Measurements from ENCODE around the gene XIRP2. TPM values are rescaled to one million over a fixed set of nuclear protein-coding genes. Genes with fewer than 3 reads are reported as not detected.

The XIRP2 gene
- total and polyA plus RNA-seq, 2 of the 8 experiments (the other 6 are each of a cell fraction or from before 2014, with no cell fraction given), result 0.11 TPM; not detected in 1

DNA sequence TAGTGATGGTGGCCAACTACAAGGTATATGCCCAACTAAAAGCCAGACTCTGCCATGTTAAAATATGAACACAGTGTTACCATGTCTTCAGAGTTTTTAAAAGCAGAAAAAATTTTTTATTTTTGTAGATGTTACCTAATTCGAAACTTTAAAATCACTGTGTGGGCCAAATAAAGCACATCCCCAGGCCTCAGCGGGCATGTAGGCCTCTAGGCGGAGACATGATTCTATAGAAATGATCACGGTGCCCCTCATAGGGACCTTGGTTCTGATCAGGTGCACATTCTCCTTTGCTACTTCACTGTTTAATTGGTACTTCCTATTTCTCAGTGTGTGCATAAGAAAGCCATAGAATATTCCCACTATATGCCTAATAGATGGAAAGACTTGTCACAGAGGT, 349.2 kb downstream of the XIRP2 start:
- H3K23me2 ChIP-seq (ENCODE audit: low read depth, low read length), result no peaks in the 10 kb centered on the region
- CTCF ChIA-PET (ENCODE audit: partially characterized antibody), result no interaction called here
- H3K79me2 ChIP-seq (ENCODE audit: control insufficient read depth in 1 of 2, insufficient read depth in 2 of 2, low read length in 2 of 2), result no peaks in the 10 kb centered on the region
- no peak overlapping the region for H3K4me2 ChIP-seq (ENCODE audit: insufficient read depth in 1 of 2, low read depth in 2 of 2, low read length in 2 of 2)
- H3K14ac ChIP-seq (ENCODE audit: insufficient read length), result no peak overlapping the region
- no peak overlapping the region for H3K4me3 ChIP-seq (ENCODE audit: extremely low read depth in 1 of 4, insufficient read depth in 2 of 4, low read depth in 3 of 4, low read length in 4 of 4)
- peak; percentile 48 for FAIRE-seq
- H2AFZ ChIP-seq (ENCODE audit: low read length), result no peak overlapping the region
- H2BK12ac ChIP-seq (ENCODE audit: low read depth, low read length), result no peak overlapping the region
- H3K4ac ChIP-seq (replicated peaks; ENCODE audit: insufficient read length, low read depth, low read length), result no peak overlapping the region
- no peaks in the 10 kb centered on the region for H3K27me3 ChIP-seq (replicated peaks in 1 of 4; ENCODE audit: control insufficient read depth in 3 of 4, extremely low read depth in 1 of 4, insufficient read depth in 3 of 4, low read length in 3 of 4)
- H2AK5ac ChIP-seq (ENCODE audit: low read depth, low read length), result no peak overlapping the region
- H3K9ac ChIP-seq (replicated peaks in 1 of 4; ENCODE audit: extremely low read depth in 1 of 4, low read depth in 3 of 4, low read length in 3 of 4), result no peak overlapping the region
- H3K18ac ChIP-seq (ENCODE audit: extremely low read depth, low read length), result no peak overlapping the region
- H4K20me1 ChIP-seq (replicated peaks in 1 of 2; ENCODE audit: control insufficient read depth in 1 of 2, insufficient read depth in 2 of 2, low read length in 2 of 2), result no peaks in the 10 kb centered on the region
- H3K56ac ChIP-seq (replicated peaks; ENCODE audit: insufficient read length, low read depth, low read length), result no peak overlapping the region
- no peak overlapping the region for H4K5ac ChIP-seq (ENCODE audit: insufficient read length, low read depth, low read length)
- WGBS, 2 experiments (ENCODE audit: extremely low coverage in 1 of 2, insufficient coverage in 1 of 2, insufficient read length in 1 of 2, insufficient replicate concordance in 2 of 2, low coverage in 1 of 2, low lambda C conversion rate in 2 of 2, missing lambda C conversion rate in 1 of 2), result 88% methylated on average over 4 of the region's 4 CpGs; no CpG with 5 or more reads in 1 of the 2 experiments
- no peak overlapping the region for H3K27ac ChIP-seq (ENCODE audit: low read depth, low read length)
- H2BK120ac ChIP-seq (replicated peaks; ENCODE audit: low read depth, low read length), result no peak overlapping the region
- no peak overlapping the region for H2BK20ac ChIP-seq (ENCODE audit: low read length)
- H3K4me1 ChIP-seq (replicated peaks in 1 of 4; ENCODE audit: control insufficient read depth in 3 of 4, insufficient read depth in 4 of 4, low read length in 3 of 4), result no peaks in the 10 kb centered on the region
- no peak overlapping the region for H3K23ac ChIP-seq (ENCODE audit: insufficient read length)
- no peaks in the 10 kb centered on the region for H3K79me1 ChIP-seq (ENCODE audit: low read depth, low read length)
- H4K8ac ChIP-seq (ENCODE audit: extremely low read depth, insufficient read depth, low read length), result no peak overlapping the region
- H2BK5ac ChIP-seq (ENCODE audit: low read depth, low read length), result no peak overlapping the region
- H3K9me3 ChIP-seq (ENCODE audit: insufficient read depth in 2 of 2, low read depth in 1 of 2, low read length in 1 of 2), result no peaks in the 10 kb centered on the region
- no peak for DNase-seq (ENCODE audit: low read depth in 1 of 2, low spot score in 2 of 2)
- H3K36me3 ChIP-seq (ENCODE audit: control insufficient read depth in 2 of 4, insufficient read depth in 4 of 4, low read length in 3 of 4), result no peaks in the 10 kb centered on the region
- H2BK15ac ChIP-seq (ENCODE audit: low read length), result no peak overlapping the region
- POLR2A ChIA-PET (ENCODE audit: partially characterized antibody), result no interaction called here
- H4K91ac ChIP-seq (replicated peaks; ENCODE audit: insufficient read length, low read length), result no peak overlapping the region
- TF ChIP-seq, protein P1, sequence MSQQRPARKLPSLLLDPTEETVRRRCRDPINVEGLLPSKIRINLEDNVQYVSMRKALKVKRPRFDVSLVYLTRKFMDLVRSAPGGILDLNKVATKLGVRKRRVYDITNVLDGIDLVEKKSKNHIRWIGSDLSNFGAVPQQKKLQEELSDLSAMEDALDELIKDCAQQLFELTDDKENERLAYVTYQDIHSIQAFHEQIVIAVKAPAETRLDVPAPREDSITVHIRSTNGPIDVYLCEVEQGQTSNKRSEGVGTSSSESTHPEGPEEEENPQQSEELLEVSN (IDR thresholded peaks at IDR 0.05), result no peak
- TF ChIP-seq TAF1 (IDR thresholded peaks at IDR 0.05; ENCODE audit: low read depth, low read length), result no peak
- TF ChIP-seq EGR1 (IDR thresholded peaks at IDR 0.05; ENCODE audit: borderline replicate concordance, low read depth, low read length), result no peak
- no peak for TF ChIP-seq SAP30 (IDR thresholded peaks at IDR 0.05; ENCODE audit: insufficient read depth, insufficient replicate concordance, low read length)
- TF ChIP-seq SP1 (IDR thresholded peaks at IDR 0.05; ENCODE audit: low read depth, low read length), result no peak
- TF ChIP-seq RAD21 (IDR thresholded peaks at IDR 0.05 in 1 of 2, conservative IDR thresholded peaks at IDR 0.05 in 1 of 2; ENCODE audit: low read depth in 2 of 2, low read length in 2 of 2), result peak; percentile 69 to 74
- TF ChIP-seq USF2 (IDR thresholded peaks at IDR 0.05; ENCODE audit: low read length), result no peak
- no peak for TF ChIP-seq KDM1A (IDR thresholded peaks at IDR 0.05; ENCODE audit: borderline replicate concordance, low read length)
- no peak for TF ChIP-seq HDAC6 (IDR thresholded peaks at IDR 0.05; ENCODE audit: low read depth, low read length)
- TF ChIP-seq CEBPB (IDR thresholded peaks at IDR 0.05; ENCODE audit: low read depth, low read length), result no peak
- no peak for TF ChIP-seq NANOG (IDR thresholded peaks at IDR 0.05; ENCODE audit: insufficient read depth, low read depth, low read length, poor library complexity, severe bottlenecking)
- no peak for TF ChIP-seq EZH2 (IDR thresholded peaks at IDR 0.05; ENCODE audit: low read depth, low read length, severe bottlenecking)

Data from H1 (cell line).